Epithelial cell of proximal tubule (primary cell): Measurements from ENCODE around the gene LYZL4. TPM values are rescaled to one million over a fixed set of nuclear protein-coding genes. Genes with fewer than 3 reads are reported as not detected.

Experiments
- DNase-seq: peaks from one replicate; pipeline ENCODE4 v3.0.0-alpha.2; 2011; ENCODE audit warnings: low read depth
- H3K4me3 ChIP-seq: 2 replicates; pipeline ENCODE4 v1.5.1; 2011; ENCODE audit warnings: low read depth, mild to moderate bottlenecking, low read length
- total RNA-seq: library from RNA; depleted of rRNA; stranded (reverse); fragments of >200 nt; gene quantifications from 2 replicates; pipeline ENCODE4 v1.2.3, GENCODE V29; 2015
- TF ChIP-seq, protein P1 (sequence below): conservative IDR thresholded peaks from 2 replicates; pipeline ENCODE4 v1.5.1; 2012; ENCODE audit warnings: low read depth, mild to moderate bottlenecking, low read length

LYZL4 gene
- total RNA-seq, 1 donor from 2014 or later, result not detected

- TF ChIP-seq, protein P1, sequence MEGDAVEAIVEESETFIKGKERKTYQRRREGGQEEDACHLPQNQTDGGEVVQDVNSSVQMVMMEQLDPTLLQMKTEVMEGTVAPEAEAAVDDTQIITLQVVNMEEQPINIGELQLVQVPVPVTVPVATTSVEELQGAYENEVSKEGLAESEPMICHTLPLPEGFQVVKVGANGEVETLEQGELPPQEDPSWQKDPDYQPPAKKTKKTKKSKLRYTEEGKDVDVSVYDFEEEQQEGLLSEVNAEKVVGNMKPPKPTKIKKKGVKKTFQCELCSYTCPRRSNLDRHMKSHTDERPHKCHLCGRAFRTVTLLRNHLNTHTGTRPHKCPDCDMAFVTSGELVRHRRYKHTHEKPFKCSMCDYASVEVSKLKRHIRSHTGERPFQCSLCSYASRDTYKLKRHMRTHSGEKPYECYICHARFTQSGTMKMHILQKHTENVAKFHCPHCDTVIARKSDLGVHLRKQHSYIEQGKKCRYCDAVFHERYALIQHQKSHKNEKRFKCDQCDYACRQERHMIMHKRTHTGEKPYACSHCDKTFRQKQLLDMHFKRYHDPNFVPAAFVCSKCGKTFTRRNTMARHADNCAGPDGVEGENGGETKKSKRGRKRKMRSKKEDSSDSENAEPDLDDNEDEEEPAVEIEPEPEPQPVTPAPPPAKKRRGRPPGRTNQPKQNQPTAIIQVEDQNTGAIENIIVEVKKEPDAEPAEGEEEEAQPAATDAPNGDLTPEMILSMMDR, result no peak
- DNase-seq, result no peak
These were observed 30.5 kb upstream of the LYZL4 start for GRCh38 chr3:42440924-42441323.

DNA sequence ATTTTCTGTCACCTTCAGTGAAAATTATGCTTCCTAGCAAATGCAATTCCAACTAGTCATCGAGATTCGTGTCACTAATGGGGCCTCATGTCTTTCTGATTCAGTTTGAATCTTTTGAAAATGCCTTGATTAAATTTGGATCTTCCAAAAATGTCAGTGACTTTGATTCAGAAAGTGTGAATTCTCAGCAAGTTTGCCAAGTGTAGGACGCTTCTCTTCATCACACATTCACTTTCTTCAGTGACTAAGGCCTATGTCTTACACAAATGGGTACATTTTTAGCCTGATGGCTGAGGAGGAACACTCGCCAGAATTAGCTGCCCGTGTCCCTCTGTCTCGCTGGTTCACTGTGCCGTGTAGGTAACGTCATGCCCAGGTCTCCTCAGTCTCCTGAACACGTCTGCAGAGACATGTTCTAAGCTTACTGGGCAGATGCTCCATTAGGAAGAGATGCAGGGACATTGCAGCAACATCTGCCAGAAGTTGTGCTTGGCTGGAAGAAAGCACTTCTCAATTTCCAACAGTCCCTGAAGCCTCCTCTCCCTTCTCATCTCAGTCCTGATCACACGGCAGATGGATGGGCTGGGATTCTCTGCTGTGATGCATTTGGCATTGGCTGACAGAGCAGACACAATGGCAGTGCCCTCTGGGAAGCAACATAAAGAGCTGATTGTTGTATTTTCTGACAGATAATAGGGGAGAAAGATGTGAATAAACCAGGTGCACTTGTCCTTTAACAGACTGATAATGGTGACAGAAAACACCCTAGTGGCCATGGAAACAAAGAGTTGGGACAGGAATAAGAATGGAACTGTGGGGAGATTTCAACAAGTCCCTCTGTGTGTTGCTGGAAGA lies 29.1 kb upstream of the LYZL4 start:
- TF ChIP-seq, protein P1, result no peak
- H3K4me3 ChIP-seq, result no peak overlapping the region
- no peak for DNase-seq

More at GRCh38 chr3:42440924-42441323, 30.5 kb upstream of the LYZL4 start:
- H3K4me3 ChIP-seq, result no peak overlapping the region

- TF ChIP-seq, protein P1, result no peak
- no peak for DNase-seq
- H3K4me3 ChIP-seq, result no peak overlapping the region
These were observed 28.3 kb upstream of the LYZL4 start for GRCh38 chr3:42438758-42439157.

GRCh38 chr3:42438193-42438592 lies 27.8 kb upstream of the LYZL4 start:
- no peak for DNase-seq
- TF ChIP-seq, protein P1, result no peak
- no peak overlapping the region for H3K4me3 ChIP-seq

DNA sequence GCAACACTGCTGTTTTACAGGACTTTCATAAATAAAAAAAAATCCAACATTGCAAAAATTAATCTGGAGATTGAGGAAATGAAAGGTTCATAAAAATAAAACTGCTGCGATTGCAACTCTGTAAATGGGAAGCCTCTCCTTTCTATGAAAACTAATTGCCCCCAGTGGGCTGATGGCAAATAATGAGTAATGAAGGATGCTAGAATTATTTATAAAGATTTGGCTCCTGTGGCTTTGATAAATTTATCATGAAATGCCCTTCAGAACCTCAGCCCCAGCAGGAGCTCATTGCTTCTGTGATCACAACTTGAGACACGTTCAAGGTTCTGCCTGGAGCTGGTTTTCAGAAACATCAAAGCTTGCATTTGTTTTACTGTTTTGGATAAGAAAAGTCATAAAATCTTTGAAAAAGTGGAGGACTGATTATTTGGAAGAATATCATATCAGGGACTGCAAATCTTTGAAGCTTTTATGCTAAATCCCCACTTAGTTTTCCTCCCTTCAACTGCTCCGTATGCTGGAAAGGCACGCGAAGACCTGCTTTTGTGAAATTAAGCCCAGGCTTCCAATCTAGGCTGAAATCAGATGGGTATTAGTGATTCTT lies 24.5 kb upstream of the LYZL4 start:
- TF ChIP-seq, protein P1, result no peak
- no peak overlapping the region for H3K4me3 ChIP-seq
- DNase-seq, result no peak

DNA sequence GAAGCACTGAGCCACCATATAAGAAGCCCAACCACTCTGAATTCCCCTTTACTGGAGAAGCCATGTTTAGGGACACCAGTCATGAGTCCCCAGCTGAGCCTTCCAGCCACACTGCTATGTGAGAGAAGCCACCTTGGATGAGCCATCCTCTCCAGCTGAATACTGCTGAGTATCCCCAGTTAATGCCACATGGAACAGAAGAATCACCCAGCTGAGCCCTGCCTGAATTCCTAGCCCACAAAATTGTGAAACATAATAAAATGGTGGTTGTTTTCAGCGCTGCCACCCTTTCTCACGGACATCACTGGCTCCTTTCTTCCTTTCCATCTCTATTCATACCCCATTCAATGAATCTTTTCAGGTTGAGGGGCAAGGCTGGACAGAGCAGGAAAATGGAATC lies 22.1 kb upstream of the LYZL4 start:
- DNase-seq, result no peak
- TF ChIP-seq, protein P1, result no peak
- H3K4me3 ChIP-seq, result no peak overlapping the region
